Activated CD4-positive, CD25-positive, alpha-beta regulatory T cell treated with anti-CD3 and anti-CD28 coated beads, Interleukin-2, amount 50 U/mL, for 24 hours (primary cell): Measurements from ENCODE around the gene CEP83.

Experiments
- ATAC-seq, 2 donors: fragments of 150-1000 bp; cut with Tn5 transposase; one replicate each; pipeline ENCODE4 v1.10.0; 2021; ENCODE audit warnings: mild to moderate bottlenecking in 1 of 2, moderate library complexity in 1 of 2

CEP83 gene

GRCh38 chr12:94304012-94304411, 155.7 kb downstream of the CEP83 start:
- ATAC-seq = no peak

GRCh38 chr12:94299846-94300245, 159.8 kb downstream of the CEP83 start:
- no peak for ATAC-seq

- no peak for ATAC-seq
Observed at GRCh38 chr12:94297876-94298505, 161.7 kb downstream of the CEP83 start.

- ATAC-seq = no peak
Observed at GRCh38 chr12:94297096-94297699, 162.5 kb downstream of the CEP83 start.

GRCh38 chr12:94290353-94290752, 169.3 kb downstream of the CEP83 start:
- ATAC-seq = no peak

GRCh38 chr12:94289461-94290312, 170.0 kb downstream of the CEP83 start:
- no peak for ATAC-seq

GRCh38 chr12:94287245-94287628, 172.4 kb downstream of the CEP83 start:
- no peak for ATAC-seq

GRCh38 chr12:94286583-94287244, 173.0 kb downstream of the CEP83 start:
- no peak for ATAC-seq

GRCh38 chr12:94285943-94286582, 173.6 kb downstream of the CEP83 start:
- ATAC-seq = no peak

GRCh38 chr12:94284859-94285258, 174.8 kb downstream of the CEP83 start:
- ATAC-seq = no peak

GRCh38 chr12:94284046-94284445, 175.6 kb downstream of the CEP83 start:
- no peak for ATAC-seq

- ATAC-seq = peak in 1 of 2 donors; percentile 57
Observed at GRCh38 chr12:94282675-94283074, 177.0 kb downstream of the CEP83 start.

GRCh38 chr12:94280063-94280462, 179.6 kb downstream of the CEP83 start:
- no peak for ATAC-seq

GRCh38 chr12:94277426-94278000, 182.2 kb downstream of the CEP83 start:
- ATAC-seq = no peak

GRCh38 chr12:94276725-94277124, 182.9 kb downstream of the CEP83 start:
- no peak for ATAC-seq

- no peak for ATAC-seq
Observed at GRCh38 chr12:94273272-94273671, 186.4 kb downstream of the CEP83 start.

- ATAC-seq = no peak
Observed at GRCh38 chr12:94272280-94272679, 187.4 kb downstream of the CEP83 start.

- ATAC-seq = no peak
Observed at GRCh38 chr12:94271351-94271750, 188.3 kb downstream of the CEP83 start.

GRCh38 chr12:94269316-94269999, 190.2 kb downstream of the CEP83 start:
- peak; percentile 82 to 86 for ATAC-seq

- no peak for ATAC-seq
Observed at GRCh38 chr12:94267921-94268471, 191.7 kb downstream of the CEP83 start.

- ATAC-seq = no peak
Observed at GRCh38 chr12:94267537-94267872, 192.2 kb downstream of the CEP83 start.
